B cell (primary cell): ENCODE measurements around the gene MEIS2. TPM values are rescaled to one million over a fixed set of nuclear protein-coding genes. Genes with fewer than 3 reads are reported as not detected.

Experiments
- ATAC-seq: fragments of 200-7000 bp; cut with Tn5 transposase; one replicate; pipeline ENCODE4 v1.10.0; 2021; ENCODE audit warnings: low read depth, mild to moderate bottlenecking, moderate number of reproducible peaks, moderate library complexity
- CTCF ChIA-PET: fragments of 350-600 bp; sonication (Branson Sonifier 250); formaldehyde crosslinking; loops from one replicate; lab custom pipeline; 2021; ENCODE audit warnings: antibody characterized with exemption, inconsistent platforms; lab: Charles Lee
- POLR2A ChIA-PET: fragments of 350-600 bp; sonication (Branson Sonifier 250); formaldehyde crosslinking; loops from one replicate; lab custom pipeline; 2021; ENCODE audit warnings: antibody characterized with exemption; lab: Charles Lee
- DNase-seq: peaks from one replicate; pipeline ENCODE4 v3.0.0; 2013
- H2AFZ ChIP-seq: 2 replicates; pipeline ENCODE4 v1.6.1; 2012; ENCODE audit warnings: mild to moderate bottlenecking, low read depth, low read length; ENCODE audit not compliant: insufficient read depth, poor library complexity, severe bottlenecking
- H3K27ac ChIP-seq, 2 donors: 1 replicate in 1 of 2; 2 replicates in 1 of 2; pipeline ENCODE4 v1.5.1; 2012 to 2013; ENCODE audit warnings: low read length in 2 of 2, mild to moderate bottlenecking in 2 of 2, moderate library complexity in 1 of 2
- H3K27me3 ChIP-seq, 4 experiments: fragments of 200-600 bp in 1 of 4; sonication (generic) in 1 of 4; replicated peaks in 1 of 4; 1 replicate in 2 of 4; 2 replicates in 2 of 4; pipeline versions ENCODE4 v1.6.1 to v1.7.0; 2013 to 2016; ENCODE audit warnings: low read length in 3 of 4, mild to moderate bottlenecking in 2 of 4, mixed read lengths in 1 of 4, moderate library complexity in 1 of 4; ENCODE audit not compliant: insufficient read depth in 4 of 4, control insufficient read depth in 3 of 4; ENCODE audit errors: control extremely low read depth in 1 of 4
- H3K36me3 ChIP-seq, 2 experiments: replicated peaks in 1 of 2; 1 replicate in 1 of 2; 2 replicates in 1 of 2; pipeline versions ENCODE4 v1.6.1 to v1.7.1; 2013; ENCODE audit warnings: low read length in 1 of 2; ENCODE audit not compliant: insufficient read depth in 2 of 2, control insufficient read depth in 1 of 2; ENCODE audit errors: control extremely low read depth in 1 of 2, extremely low read depth in 1 of 2
- H3K4me1 ChIP-seq, 2 donors: fragments of 200-600 bp in 1 of 2; sonication (generic) in 1 of 2; 1 replicate in 1 of 2; 2 replicates in 1 of 2; pipeline versions ENCODE4 v1.5.1 to v1.6.1; 2013 to 2017; ENCODE audit warnings: low read length in 2 of 2; ENCODE audit not compliant: control insufficient read depth in 2 of 2, insufficient read depth in 2 of 2
- H3K4me2 ChIP-seq: replicated peaks from 2 replicates; pipeline ENCODE3; 2012; ENCODE audit warnings: mild to moderate bottlenecking, low read depth, low read length; ENCODE audit not compliant: poor library complexity, severe bottlenecking
- H3K4me3 ChIP-seq, 5 experiments: fragments of 200-600 bp in 1 of 5; sonication (generic) in 1 of 5; 1 replicate in 3 of 5; 2 replicates in 2 of 5; pipeline versions ENCODE4 v1.5.1 to v1.7.0; 2011 to 2016; ENCODE audit warnings: low read length in 4 of 5, mild to moderate bottlenecking in 4 of 5, low read depth in 2 of 5, control low read depth in 1 of 5, moderate library complexity in 1 of 5; ENCODE audit not compliant: insufficient read depth in 1 of 5; ENCODE audit errors: control extremely low read depth in 1 of 5, extremely low read depth in 1 of 5
- H3K79me2 ChIP-seq: fragments of 200-600 bp; sonication (generic); one replicate; pipeline ENCODE4 v1.6.0; 2016; ENCODE audit warnings: low read length; ENCODE audit not compliant: control insufficient read depth, insufficient read depth
- H3K9ac ChIP-seq: fragments of 200-600 bp; sonication (generic); 2 replicates; pipeline ENCODE4 v1.6.1; 2017; ENCODE audit warnings: mild to moderate bottlenecking, low read length, moderate library complexity
- H3K9me3 ChIP-seq, 3 donors: one replicate each; pipeline versions ENCODE4 v1.6.1 to v1.7.1; 2013; ENCODE audit warnings: low read length in 2 of 3; ENCODE audit not compliant: control insufficient read depth in 2 of 3, insufficient read depth in 1 of 3; ENCODE audit errors: control extremely low read depth in 1 of 3
- H4K20me1 ChIP-seq: 2 replicates; pipeline ENCODE4 v1.6.0; 2012; ENCODE audit warnings: mild to moderate bottlenecking, low read length; ENCODE audit not compliant: insufficient read depth, control insufficient read depth, poor library complexity, severe bottlenecking
- H3K27ac Mint-ChIP-seq: one replicate; pipeline ENCODE4 v1.8.0; 2021; ENCODE audit warnings: mixed read lengths
- H3K27me3 Mint-ChIP-seq: one replicate; pipeline ENCODE4 v1.8.0; 2021; ENCODE audit warnings: mixed read lengths
- H3K4me1 Mint-ChIP-seq: one replicate; pipeline ENCODE4 v1.8.0; 2021; ENCODE audit warnings: mixed read lengths
- H3K4me3 Mint-ChIP-seq: one replicate; pipeline ENCODE4 v1.8.0; 2021; ENCODE audit warnings: mixed read lengths
- H3K9me3 Mint-ChIP-seq: one replicate; pipeline ENCODE4 v1.8.0; 2022; ENCODE audit warnings: mixed read lengths; ENCODE audit not compliant: insufficient read depth
- CTCF ChIP-seq: fragments of 200-600 bp; IDR thresholded peaks from one replicate; pipeline ENCODE4 v1.8.0; 2022; ENCODE audit warnings: antibody characterized with exemption, mild to moderate bottlenecking
- EZH2 ChIP-seq: IDR thresholded peaks from 2 replicates; pipeline ENCODE4 v1.6.1; 2012; ENCODE audit warnings: borderline replicate concordance, low read depth, mild to moderate bottlenecking, moderate library complexity, low read length; ENCODE audit not compliant: insufficient read depth, poor library complexity, severe bottlenecking
- WGBS: methylation state at CpG from one replicate; pipeline ENCODE4 v1.1.5; 2013; ENCODE audit warnings: missing lambda C conversion rate; ENCODE audit not compliant: insufficient coverage; 5-methylcytosine and 5-hydroxymethylcytosine counted together
- intact Hi-C: fragments of 100-400 bp; cut with micrococcal nuclease; formaldehyde crosslinking; loops from one replicate; pipeline ENCODE4 v1.10.0; 2022
- polyA plus RNA-seq: library from polyadenylated mRNA; depleted of rRNA; stranded (reverse); fragments of >200 nt; gene quantifications from 2 replicates; pipeline ENCODE4 v1.2.3, GENCODE V29; 2012
- total RNA-seq, 2 donors: library from RNA; stranded (reverse); fragments of 120-200 nt in 1 of 2; gene quantifications; 1 replicate in 1 of 2; 2 replicates in 1 of 2; pipeline versions ENCODE4 v1.2.3 to v1.2.4, GENCODE V29; 2013 to 2022

The MEIS2 gene
- total and polyA plus RNA-seq, 2 donors (not counting 1 experiment from before 2014, with no cell fraction given) = 0.22 TPM; not detected in 1

DNA sequence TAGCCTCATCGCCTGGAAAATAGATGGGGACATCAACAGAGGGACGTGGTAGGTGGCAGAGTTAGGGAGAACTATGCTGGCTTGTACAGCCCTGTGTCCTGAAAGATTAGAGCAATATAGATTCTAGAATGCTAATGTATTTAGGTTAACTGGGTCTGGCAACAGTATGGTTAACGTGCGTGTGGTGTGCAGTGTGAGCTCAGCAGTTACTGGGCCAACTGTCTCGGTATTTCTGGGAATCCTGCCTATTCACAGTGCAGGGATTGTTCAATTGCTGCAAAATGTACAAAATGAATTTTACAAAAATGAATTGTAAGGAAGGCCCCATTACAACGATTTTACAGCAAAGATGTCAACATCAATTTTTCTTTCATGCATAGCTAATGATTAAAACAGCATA, 20.6 kb downstream of the MEIS2 start:
- Histone ChIP-seq H3K4me1 (no peaks in the 10 kb centered on the region), H3K27ac (no peak overlapping the region), H4K20me1 (no peaks in the 10 kb centered on the region), H3K79me2 (no peaks in the 10 kb centered on the region), H3K4me2 (no peak overlapping the region), H2AFZ (no peak overlapping the region), H3K9me3 (no peaks in the 10 kb centered on the region), H3K4me3 (no peak overlapping the region), H3K9ac (no peak overlapping the region), H3K36me3 (no peaks in the 10 kb centered on the region), H3K27me3 (no peaks in the 10 kb centered on the region)
- H3K4me3 Mint-ChIP-seq = no peak overlapping the region
- POLR2A ChIA-PET = no interaction called here
- no peak overlapping the region for H3K27ac Mint-ChIP-seq
- intact Hi-C loops = no loop called here
- TF ChIP-seq EZH2 (no peak), CTCF (no peak)
- peaks cover 4% of the 10 kb centered on the region for H3K27me3 Mint-ChIP-seq
- CTCF ChIA-PET = no interaction called here
- DNase-seq = no peak
- H3K9me3 Mint-ChIP-seq = no peaks in the 10 kb centered on the region
- ATAC-seq = no peak
- 92% methylated on average over 5 of the region's 6 CpGs for WGBS
- H3K4me1 Mint-ChIP-seq = no peaks in the 10 kb centered on the region

DNA sequence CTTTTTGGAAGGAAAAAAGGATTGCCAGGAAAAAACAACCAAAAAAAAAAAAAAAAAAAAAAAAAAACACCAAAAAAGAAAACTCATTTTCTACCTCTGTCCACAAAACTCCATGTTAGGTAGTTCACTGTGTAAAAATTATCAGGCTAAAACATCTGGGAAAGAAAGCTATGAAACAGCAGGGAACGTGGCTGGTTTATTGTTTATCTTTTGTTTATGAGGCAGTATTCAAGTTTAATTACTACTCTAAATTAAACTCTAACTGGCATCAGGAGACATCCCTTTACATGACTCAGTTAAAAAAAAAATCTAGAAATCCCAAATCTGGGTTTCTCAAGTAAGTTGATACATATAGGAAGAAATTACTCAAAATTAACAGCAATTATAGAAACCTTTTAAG, 21.8 kb downstream of the MEIS2 start:
- DNase-seq = no peak
- no peak overlapping the region for H3K27ac ChIP-seq
- H3K27ac Mint-ChIP-seq = no peak overlapping the region
- no peak overlapping the region for H2AFZ ChIP-seq
- no peak overlapping the region for H3K4me2 ChIP-seq
- H3K9me3 ChIP-seq = no peaks in the 10 kb centered on the region
- no peaks in the 10 kb centered on the region for H3K9me3 Mint-ChIP-seq
- H3K4me1 Mint-ChIP-seq = no peaks in the 10 kb centered on the region
- peaks cover 4% of the 10 kb centered on the region for H3K27me3 Mint-ChIP-seq
- POLR2A ChIA-PET = no interaction called here
- H4K20me1 ChIP-seq = no peaks in the 10 kb centered on the region
- no peak overlapping the region for H3K4me3 ChIP-seq
- TF ChIP-seq CTCF (no peak), EZH2 (no peak)
- no peak for ATAC-seq
- no peaks in the 10 kb centered on the region for H3K79me2 ChIP-seq
- CTCF ChIA-PET = no interaction called here
- H3K36me3 ChIP-seq = no peaks in the 10 kb centered on the region
- H3K27me3 ChIP-seq = no peaks in the 10 kb centered on the region
- no peak overlapping the region for H3K9ac ChIP-seq
- intact Hi-C loops = no loop called here
- no peaks in the 10 kb centered on the region for H3K4me1 ChIP-seq
- no peak overlapping the region for H3K4me3 Mint-ChIP-seq
- no CpG with 5 or more reads among the region's 1 CpG for WGBS
